BLaER1 (cell line): ENCODE measurements around the gene CYP26B1.

Experiments
- H3K27ac ChIP-seq: shearing (Covaris generic); formaldehyde crosslinking; 2 replicates; pipeline ENCODE4 v1.8.1; 2022
- H3K27me3 ChIP-seq: shearing (Covaris generic); formaldehyde crosslinking; 2 replicates; pipeline ENCODE4 v1.8.1; 2022
- H3K36me3 ChIP-seq: shearing (Covaris generic); formaldehyde crosslinking; 2 replicates; pipeline ENCODE4 v1.8.1; 2022
- H3K4me1 ChIP-seq: shearing (Covaris generic); formaldehyde crosslinking; 2 replicates; pipeline ENCODE4 v1.8.1; 2022
- H3K4me2 ChIP-seq: shearing (Covaris generic); formaldehyde crosslinking; 2 replicates; pipeline ENCODE4 v1.8.1; 2022
- H3K4me3 ChIP-seq: shearing (Covaris generic); formaldehyde crosslinking; 2 replicates; pipeline ENCODE4 v1.8.1; 2022
- H3K9ac ChIP-seq: shearing (Covaris generic); formaldehyde crosslinking; 2 replicates; pipeline ENCODE4 v1.8.1; 2022
- H3K9me3 ChIP-seq: shearing (Covaris generic); formaldehyde crosslinking; 2 replicates; pipeline ENCODE4 v1.8.1; 2022
- H4K20me1 ChIP-seq: shearing (Covaris generic); formaldehyde crosslinking; 2 replicates; pipeline ENCODE4 v1.8.1; 2022
- Cebpa-rat ChIP-seq: shearing (Covaris generic); IDR thresholded peaks from 2 replicates; pipeline ENCODE4 v1.8.1; 2022

CYP26B1 gene

GRCh38 chr2:72175636-72176035 lies 28.0 kb upstream of the CYP26B1 start:
- no peak overlapping the region for H3K9ac ChIP-seq
- no peaks in the 10 kb centered on the region for H3K9me3 ChIP-seq

GRCh38 chr2:72173640-72174321 lies 26.1 kb upstream of the CYP26B1 start:
- Histone ChIP-seq H3K4me3 (no peak overlapping the region), H3K4me1 (no peaks in the 10 kb centered on the region), H3K27ac (no peak overlapping the region), H4K20me1 (no peaks in the 10 kb centered on the region), H3K9me3 (no peaks in the 10 kb centered on the region), H3K27me3 (no peaks in the 10 kb centered on the region), H3K36me3 (no peaks in the 10 kb centered on the region), H3K4me2 (no peak overlapping the region), H3K9ac (no peak overlapping the region)
- TF ChIP-seq Cebpa-rat, result no peak

More at GRCh38 chr2:72175636-72176035, 28.0 kb upstream of the CYP26B1 start:
- no peak overlapping the region for H3K27ac ChIP-seq
- no peaks in the 10 kb centered on the region for H3K27me3 ChIP-seq
- H4K20me1 ChIP-seq, result no peaks in the 10 kb centered on the region
- H3K4me1 ChIP-seq, result no peaks in the 10 kb centered on the region
- H3K4me3 ChIP-seq, result no peak overlapping the region
- no peak overlapping the region for H3K4me2 ChIP-seq
- TF ChIP-seq Cebpa-rat, result no peak
- no peaks in the 10 kb centered on the region for H3K36me3 ChIP-seq

DNA sequence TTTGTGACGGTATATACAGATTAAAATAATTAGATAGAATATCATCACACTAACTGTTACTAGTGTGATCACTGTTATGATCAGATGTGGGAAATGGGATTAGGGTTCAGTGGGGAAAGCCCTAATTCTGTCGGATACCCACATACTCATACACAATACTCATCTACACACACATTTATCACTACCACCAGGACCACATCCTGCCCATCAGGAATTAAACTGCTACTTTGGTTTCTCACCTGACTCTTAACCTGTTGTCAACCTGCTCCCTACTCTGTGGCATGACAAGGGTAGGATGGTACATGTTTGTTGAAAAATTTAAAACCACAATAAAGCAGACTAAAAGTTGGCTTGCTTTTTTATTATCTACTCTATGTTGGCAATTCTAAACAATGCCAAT lies 24.8 kb upstream of the CYP26B1 start:
- Histone ChIP-seq H3K27ac (no peak overlapping the region), H3K4me3 (no peak overlapping the region), H3K9ac (no peak overlapping the region), H3K4me2 (no peak overlapping the region), H3K36me3 (no peaks in the 10 kb centered on the region), H4K20me1 (no peaks in the 10 kb centered on the region), H3K27me3 (no peaks in the 10 kb centered on the region), H3K4me1 (no peaks in the 10 kb centered on the region), H3K9me3 (no peaks in the 10 kb centered on the region)
- TF ChIP-seq Cebpa-rat, result no peak

DNA sequence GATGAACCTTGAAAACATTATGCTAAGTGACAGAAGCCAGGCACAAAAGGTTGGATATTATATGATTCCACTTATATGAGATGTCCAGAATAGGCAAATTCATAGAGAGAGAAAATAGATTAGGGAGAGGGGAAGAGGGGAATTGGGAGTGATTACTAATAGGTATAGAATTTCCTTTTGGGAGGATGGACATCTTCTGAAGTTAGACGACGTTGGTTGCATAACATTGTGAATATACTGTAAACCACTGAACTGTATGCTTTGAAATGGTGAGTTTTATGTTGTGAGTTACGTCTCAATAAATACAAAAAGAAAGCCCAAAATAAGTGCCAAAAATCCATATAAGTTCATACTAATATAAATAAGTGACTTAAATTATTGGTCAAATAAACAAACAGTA lies 18.6 kb upstream of the CYP26B1 start:
- H3K4me2 ChIP-seq, result no peak overlapping the region

GRCh38 chr2:72165792-72166191 lies 18.1 kb upstream of the CYP26B1 start:
- TF ChIP-seq Cebpa-rat, result no peak
- no peaks in the 10 kb centered on the region for H3K9me3 ChIP-seq
- H3K4me1 ChIP-seq, result peaks cover 5% of the 10 kb centered on the region
- H3K9ac ChIP-seq, result no peak overlapping the region
- H4K20me1 ChIP-seq, result no peaks in the 10 kb centered on the region
- H3K27me3 ChIP-seq, result no peaks in the 10 kb centered on the region
- no peak overlapping the region for H3K4me3 ChIP-seq
- no peaks in the 10 kb centered on the region for H3K36me3 ChIP-seq
- H3K4me2 ChIP-seq, result no peak overlapping the region
- H3K27ac ChIP-seq, result no peak overlapping the region

More for the DNA sequence above, 18.6 kb upstream of the CYP26B1 start:
- Histone ChIP-seq H3K27ac (no peak overlapping the region), H3K9ac (no peak overlapping the region), H3K4me3 (no peak overlapping the region), H3K9me3 (no peaks in the 10 kb centered on the region), H3K36me3 (no peaks in the 10 kb centered on the region), H4K20me1 (no peaks in the 10 kb centered on the region), H3K4me1 (no peaks in the 10 kb centered on the region), H3K27me3 (no peaks in the 10 kb centered on the region)
- TF ChIP-seq Cebpa-rat, result no peak

DNA sequence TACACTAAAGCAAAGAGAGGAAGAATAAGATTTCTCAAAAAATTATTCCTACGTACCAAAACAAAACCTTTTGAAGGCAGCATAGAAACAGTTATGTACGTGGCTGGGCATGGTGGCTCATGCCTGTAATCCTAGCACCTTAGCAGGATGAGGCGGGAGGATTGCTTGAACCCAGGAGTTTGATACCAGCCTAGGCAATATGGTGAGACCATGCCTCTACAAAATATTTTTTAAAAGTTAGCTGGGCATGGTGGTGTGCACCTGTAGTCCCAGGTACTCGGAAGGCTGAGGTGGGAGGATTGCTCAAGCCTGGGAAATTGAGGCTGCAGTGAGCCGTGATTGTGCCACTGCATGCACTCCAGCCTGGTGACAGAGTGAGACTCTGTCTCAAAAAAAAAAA lies 14.9 kb upstream of the CYP26B1 start:
- Histone ChIP-seq H3K27me3 (no peaks in the 10 kb centered on the region), H3K36me3 (no peaks in the 10 kb centered on the region), H3K4me2 (no peak overlapping the region), H3K4me3 (no peak overlapping the region), H3K4me1 (peaks cover 22% of the 10 kb centered on the region), H3K9me3 (no peaks in the 10 kb centered on the region), H3K9ac (no peak overlapping the region), H3K27ac (no peak overlapping the region), H4K20me1 (no peaks in the 10 kb centered on the region)
- no peak for TF ChIP-seq Cebpa-rat

- no peaks in the 10 kb centered on the region for H3K36me3 ChIP-seq
- no peak overlapping the region for H3K9ac ChIP-seq
- H3K4me2 ChIP-seq, result no peak overlapping the region
- no peak overlapping the region for H3K27ac ChIP-seq
- H3K27me3 ChIP-seq, result no peaks in the 10 kb centered on the region
- H3K4me1 ChIP-seq, result peaks cover 28% of the 10 kb centered on the region
- no peaks in the 10 kb centered on the region for H3K9me3 ChIP-seq
- no peak overlapping the region for H3K4me3 ChIP-seq
- no peak for TF ChIP-seq Cebpa-rat
- no peaks in the 10 kb centered on the region for H4K20me1 ChIP-seq
Observed at GRCh38 chr2:72159211-72159993, 11.7 kb upstream of the CYP26B1 start.

DNA sequence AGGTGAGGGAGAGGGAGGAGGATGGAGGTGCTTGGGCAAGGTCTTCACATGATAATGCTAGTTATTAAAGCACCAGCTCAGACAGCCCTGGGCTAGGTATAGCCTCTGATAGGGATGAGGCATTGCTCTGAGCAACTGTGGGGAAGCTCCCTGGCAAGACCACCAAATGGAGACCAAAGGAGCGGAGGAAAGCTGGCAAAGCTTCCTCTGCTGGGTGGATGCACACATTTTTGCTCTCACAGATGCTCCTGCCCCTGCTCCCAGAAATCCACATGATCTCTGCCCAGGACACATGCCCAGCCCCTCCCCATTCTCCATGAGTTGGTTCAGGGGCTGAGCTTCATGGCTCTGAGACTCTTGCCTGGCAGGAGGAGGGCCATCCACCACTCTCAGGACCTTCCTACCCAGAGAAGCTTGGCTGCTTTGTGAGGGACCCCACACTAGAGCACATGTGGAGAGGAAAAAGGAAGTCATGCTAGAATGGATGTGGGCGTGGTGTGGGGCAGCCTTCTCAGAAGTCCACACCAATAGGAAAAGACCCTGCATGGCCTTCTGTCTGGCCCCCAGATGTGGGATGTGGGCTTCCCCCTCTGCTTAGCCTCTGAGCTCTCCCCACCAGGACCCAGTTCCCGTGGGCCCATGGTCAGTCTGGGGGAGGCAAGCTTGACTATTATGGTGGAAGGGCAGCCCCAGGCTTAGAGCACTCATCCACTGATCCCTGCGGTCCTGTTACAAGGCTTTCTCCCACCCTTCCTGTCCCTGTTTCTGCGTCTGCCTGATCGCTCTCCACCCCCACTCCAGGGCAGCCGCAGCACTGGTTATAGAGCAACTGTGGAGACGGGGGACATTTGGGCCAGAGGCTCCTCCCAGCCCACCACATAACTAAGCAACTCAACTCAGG lies 10.5 kb upstream of the CYP26B1 start:
- Histone ChIP-seq H4K20me1 (no peaks in the 10 kb centered on the region), H3K27me3 (no peaks in the 10 kb centered on the region), H3K36me3 (no peaks in the 10 kb centered on the region), H3K4me1 (peaks cover 28% of the 10 kb centered on the region), H3K9me3 (no peaks in the 10 kb centered on the region), H3K4me3 (no peak overlapping the region), H3K27ac (peak overlapping the region; percentile 56; the same call in 1 of the 2 replicates), H3K9ac (no peak overlapping the region), H3K4me2 (peak overlapping the region; percentile 66)
- TF ChIP-seq Cebpa-rat, result no peak

GRCh38 chr2:72156872-72157271 lies 9.2 kb upstream of the CYP26B1 start:
- no peak overlapping the region for H3K4me3 ChIP-seq
- H3K9me3 ChIP-seq, result no peaks in the 10 kb centered on the region
- H3K4me2 ChIP-seq, result no peak overlapping the region
- peaks cover 28% of the 10 kb centered on the region for H3K4me1 ChIP-seq
- no peak for TF ChIP-seq Cebpa-rat
- H4K20me1 ChIP-seq, result no peaks in the 10 kb centered on the region
- no peaks in the 10 kb centered on the region for H3K27me3 ChIP-seq
- H3K36me3 ChIP-seq, result no peaks in the 10 kb centered on the region
- no peak overlapping the region for H3K9ac ChIP-seq
- H3K27ac ChIP-seq, result no peak overlapping the region
